Measurements from ENCODE around the gene COL11A2. TPM values are rescaled to one million over a fixed set of nuclear protein-coding genes. Genes with fewer than 3 reads are reported as not detected.

Gene COL11A2
- total RNA-seq, 1 donor from 2014 or later = 3.3 TPM

DNA sequence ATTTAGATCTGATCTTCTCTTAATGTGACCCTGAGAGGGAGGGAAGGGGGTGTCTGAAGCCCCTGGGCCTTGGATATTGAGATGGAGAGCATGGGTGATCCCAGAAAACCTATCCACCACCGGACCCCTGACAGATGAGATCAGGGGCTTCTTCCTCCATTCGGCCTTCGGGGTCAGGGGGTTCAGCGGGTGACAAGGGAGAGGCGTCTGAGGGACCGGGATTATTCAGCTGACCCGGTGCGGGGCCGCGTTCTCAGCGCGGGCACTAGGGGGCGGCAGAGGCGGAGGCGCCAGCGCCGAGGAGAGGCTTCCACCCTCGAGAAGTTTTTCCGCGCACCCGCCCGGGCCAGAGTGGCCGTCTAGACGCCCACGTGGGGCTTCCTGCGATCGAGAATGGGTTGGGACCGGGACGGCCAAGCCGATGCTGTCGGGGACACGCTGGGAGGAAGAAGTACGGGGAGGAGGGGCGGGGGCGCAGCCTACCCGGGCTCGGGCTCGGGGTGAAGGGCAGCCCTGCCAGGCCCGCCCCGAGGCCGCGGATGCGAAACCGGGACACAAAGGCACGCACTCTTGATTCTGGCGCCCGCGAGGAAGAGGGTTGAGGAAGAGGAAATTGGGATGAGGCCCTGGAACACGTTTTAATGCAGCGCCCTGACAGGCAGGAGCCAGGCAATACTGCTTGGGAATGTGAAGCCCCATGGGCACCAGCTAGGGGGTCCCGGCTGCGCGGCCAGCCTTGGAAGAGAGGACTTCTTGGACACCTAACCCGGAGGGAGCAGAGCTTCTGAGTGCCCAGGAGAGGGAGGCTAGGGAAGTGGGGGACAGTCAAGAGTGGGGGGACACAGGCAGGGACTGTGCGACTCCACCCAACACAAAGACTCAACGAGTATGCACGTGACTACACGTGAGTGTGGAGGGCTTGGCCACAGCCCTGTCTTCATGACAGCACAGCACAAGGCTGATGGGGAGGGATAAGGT lies 30.6 kb downstream of the COL11A2 start:
- H3K4me3 Mint-ChIP-seq (ENCODE audit: unreplicated experiment) = peak overlapping the region; percentile 82
- peaks cover 3% of the 10 kb centered on the region for H3K27me3 Mint-ChIP-seq (ENCODE audit: unreplicated experiment)
- H3K4me1 Mint-ChIP-seq (ENCODE audit: unreplicated experiment) = peaks cover 14% of the 10 kb centered on the region
- peak; percentile 96 for TF ChIP-seq CTCF (IDR thresholded peaks at IDR 0.05)
- H3K9me3 Mint-ChIP-seq (ENCODE audit: unreplicated experiment) = no peaks in the 10 kb centered on the region
- peak; percentile 95 for DNase-seq (ENCODE audit: extremely low spot score, unreplicated experiment)
- no peaks in the 10 kb centered on the region for H3K36me3 Mint-ChIP-seq (ENCODE audit: unreplicated experiment)
- H3K27ac Mint-ChIP-seq (ENCODE audit: unreplicated experiment) = peak overlapping the region; percentile 69

- Mint-ChIP-seq H3K4me1 (ENCODE audit: unreplicated experiment) (peaks cover 14% of the 10 kb centered on the region), H3K9me3 (ENCODE audit: unreplicated experiment) (no peaks in the 10 kb centered on the region), H3K4me3 (ENCODE audit: unreplicated experiment) (peak overlapping the region; percentile 82), H3K27me3 (ENCODE audit: unreplicated experiment) (peaks cover 5% of the 10 kb centered on the region), H3K36me3 (ENCODE audit: unreplicated experiment) (no peaks in the 10 kb centered on the region), H3K27ac (ENCODE audit: unreplicated experiment) (peak overlapping the region; percentile 69)
- no peak for TF ChIP-seq CTCF (IDR thresholded peaks at IDR 0.05)
- DNase-seq (ENCODE audit: extremely low spot score, unreplicated experiment) = no peak
Observed at GRCh38 chr6:33160728-33161344, 31.4 kb downstream of the COL11A2 start.

DNA sequence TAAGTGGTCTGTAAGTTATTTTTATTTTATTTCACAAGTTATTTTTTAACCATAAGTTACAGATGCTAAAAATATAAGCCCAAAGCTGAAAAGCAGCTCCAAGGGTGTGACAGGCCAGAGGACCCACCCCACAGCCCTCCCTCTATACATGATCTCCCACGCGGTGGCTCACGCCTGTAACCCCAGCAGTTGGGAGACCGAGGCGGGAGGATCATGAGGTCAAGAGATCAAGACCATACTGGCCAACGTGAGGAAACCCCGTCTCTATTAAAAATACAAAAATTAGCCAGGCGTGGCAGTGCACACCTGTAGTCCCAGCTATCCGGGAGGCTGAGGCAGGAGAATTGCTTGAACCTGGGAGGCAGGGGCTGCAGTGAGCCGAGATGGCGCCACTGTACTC lies 32.2 kb downstream of the COL11A2 start:
- Mint-ChIP-seq H3K36me3 (ENCODE audit: unreplicated experiment) (no peaks in the 10 kb centered on the region), H3K27me3 (ENCODE audit: unreplicated experiment) (peaks cover 8% of the 10 kb centered on the region), H3K27ac (ENCODE audit: unreplicated experiment) (no peak overlapping the region), H3K4me1 (ENCODE audit: unreplicated experiment) (peaks cover 14% of the 10 kb centered on the region), H3K9me3 (ENCODE audit: unreplicated experiment) (no peaks in the 10 kb centered on the region), H3K4me3 (ENCODE audit: unreplicated experiment) (no peak overlapping the region)
- DNase-seq (ENCODE audit: extremely low spot score, unreplicated experiment) = no peak
- no peak for TF ChIP-seq CTCF (IDR thresholded peaks at IDR 0.05)

DNA sequence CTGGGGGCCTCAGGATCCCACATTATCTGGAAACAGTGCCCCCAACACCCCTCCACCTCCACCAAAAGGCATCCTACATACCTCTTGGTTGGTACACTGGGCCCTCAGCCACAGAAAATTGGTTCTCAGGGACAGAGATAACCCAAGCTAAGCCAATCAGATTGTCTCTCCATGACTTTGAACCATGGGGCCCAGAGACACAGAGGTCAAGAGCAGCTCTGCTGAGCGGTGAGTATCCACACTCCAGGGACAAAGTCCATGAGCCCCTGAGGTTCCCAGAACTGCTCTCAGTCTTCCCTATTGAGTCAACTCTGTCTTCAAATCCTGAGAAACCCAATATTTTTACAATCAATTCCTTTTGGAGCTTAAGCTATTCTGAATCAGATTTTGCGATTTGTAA lies 35.3 kb downstream of the COL11A2 start:
- DNase-seq (ENCODE audit: extremely low spot score, unreplicated experiment) = no peak
- H3K9me3 Mint-ChIP-seq (ENCODE audit: unreplicated experiment) = peaks cover 7% of the 10 kb centered on the region
- peaks cover 13% of the 10 kb centered on the region for H3K4me1 Mint-ChIP-seq (ENCODE audit: unreplicated experiment)
- TF ChIP-seq CTCF (IDR thresholded peaks at IDR 0.05) = no peak
- peaks cover 19% of the 10 kb centered on the region for H3K27me3 Mint-ChIP-seq (ENCODE audit: unreplicated experiment)
- H3K27ac Mint-ChIP-seq (ENCODE audit: unreplicated experiment) = no peak overlapping the region
- no peaks in the 10 kb centered on the region for H3K36me3 Mint-ChIP-seq (ENCODE audit: unreplicated experiment)
- H3K4me3 Mint-ChIP-seq (ENCODE audit: unreplicated experiment) = no peak overlapping the region

DNA sequence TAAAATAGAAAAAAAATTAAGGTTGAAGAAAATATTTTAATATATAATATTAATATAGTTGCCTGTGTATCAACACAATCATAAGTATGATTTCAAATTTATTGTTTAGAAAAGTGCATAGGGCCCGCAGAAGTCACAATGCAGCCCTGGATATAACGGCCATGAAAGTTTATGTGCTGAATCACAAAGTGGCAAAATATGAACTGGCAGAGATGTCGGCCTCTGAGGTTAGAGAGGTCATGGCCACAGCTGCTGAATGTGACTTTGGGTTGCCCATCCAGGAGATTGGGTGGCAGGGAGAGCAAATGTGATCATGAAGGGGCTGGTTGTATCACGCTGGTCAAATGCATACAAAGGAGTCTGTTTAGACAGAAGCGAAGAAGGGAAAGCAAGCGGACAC lies 35.7 kb downstream of the COL11A2 start:
- no peak for DNase-seq (ENCODE audit: extremely low spot score, unreplicated experiment)
- H3K27me3 Mint-ChIP-seq (ENCODE audit: unreplicated experiment) = peaks cover 22% of the 10 kb centered on the region
- H3K4me3 Mint-ChIP-seq (ENCODE audit: unreplicated experiment) = no peak overlapping the region
- TF ChIP-seq CTCF (IDR thresholded peaks at IDR 0.05) = no peak
- H3K4me1 Mint-ChIP-seq (ENCODE audit: unreplicated experiment) = peaks cover 9% of the 10 kb centered on the region
- no peak overlapping the region for H3K27ac Mint-ChIP-seq (ENCODE audit: unreplicated experiment)
- H3K36me3 Mint-ChIP-seq (ENCODE audit: unreplicated experiment) = no peaks in the 10 kb centered on the region
- H3K9me3 Mint-ChIP-seq (ENCODE audit: unreplicated experiment) = peaks cover 11% of the 10 kb centered on the region
